K562 (cell line): ENCODE data around the gene PLIN5. TPM values are rescaled to one million over a fixed set of nuclear protein-coding genes. Genes with fewer than 3 reads are reported as not detected.

Source experiments
- CBX3 ChIP-seq, 2 experiments: IDR thresholded peaks; 1 replicate in 1 of 2; 2 replicates in 1 of 2; pipeline ENCODE4 v1.6.1; 2012; ENCODE audit warnings: inconsistent platforms in 2 of 2, low read length in 2 of 2, borderline replicate concordance in 1 of 2, control low read depth in 1 of 2
- CEBPG ChIP-seq, 3 experiments: fragments of 200-800 bp in 1 of 3; sonication (Bioruptor generic) in 1 of 3; sonication (generic) in 1 of 3; formaldehyde crosslinking in 1 of 3; IDR thresholded peaks in 2 of 3; conservative IDR thresholded peaks in 1 of 3; 2 replicates each; pipeline versions ENCODE4 v1.6.1 to v1.8.0; 2016 to 2022; ENCODE audit warnings: missing compliant biosample characterization in 2 of 3, missing genetic modification characterization in 2 of 3, mild to moderate bottlenecking in 1 of 3, missing genetic modification reagents in 1 of 3
- ELF4 ChIP-seq: fragments of 450-650 bp; formaldehyde crosslinking; IDR thresholded peaks from 2 replicates; pipeline ENCODE4 v1.4.0; 2022; ENCODE audit warnings: missing genetic modification characterization
- ESRRA ChIP-seq: fragments of 450-650 bp; IDR thresholded peaks from 2 replicates; pipeline ENCODE4 v1.6.1; 2014; ENCODE audit warnings: low read depth, mild to moderate bottlenecking, moderate library complexity, borderline replicate concordance
- FOXK1 ChIP-seq: sonication (generic); formaldehyde crosslinking; IDR thresholded peaks from 2 replicates; pipeline ENCODE4 v1.8.0; 2022; ENCODE audit warnings: missing genetic modification reagents, mild to moderate bottlenecking, borderline replicate concordance
- GABPB1 ChIP-seq: sonication (generic); formaldehyde crosslinking; IDR thresholded peaks from 2 replicates; pipeline ENCODE4 v1.8.0; 2022; ENCODE audit warnings: mild to moderate bottlenecking, missing genetic modification reagents
- MED1 ChIP-seq: sonication (generic); formaldehyde crosslinking; IDR thresholded peaks from 2 replicates; pipeline ENCODE4 v1.8.1; 2023; ENCODE audit warnings: missing genetic modification reagents, borderline replicate concordance
- NFATC3 ChIP-seq: fragments of 450-650 bp; IDR thresholded peaks from 2 replicates; pipeline ENCODE4 v1.6.1; 2017; ENCODE audit warnings: mild to moderate bottlenecking
- NR3C1 ChIP-seq: sonication (generic); formaldehyde crosslinking; IDR thresholded peaks from 2 replicates; pipeline ENCODE4 v1.8.1; 2022; ENCODE audit warnings: missing genetic modification reagents
- PPARD ChIP-seq: fragments of 250-450 bp; sonication (Bioruptor Pico); IDR thresholded peaks from 2 replicates; pipeline ENCODE4 v1.8.0; 2022; ENCODE audit warnings: inconsistent platforms, mild to moderate bottlenecking, moderate library complexity
- RBM15 ChIP-seq: fragments of 200-400 bp; formaldehyde crosslinking; IDR thresholded peaks from 2 replicates; pipeline ENCODE4 v1.6.1; 2018; ENCODE audit warnings: mild to moderate bottlenecking, low read length, moderate library complexity; ENCODE audit not compliant: insufficient read depth
- SIRT6 ChIP-seq: IDR thresholded peaks from one replicate; pipeline ENCODE4 v1.6.1; 2012; ENCODE audit warnings: low read depth, mild to moderate bottlenecking, control low read depth, inconsistent platforms, low read length, moderate library complexity
- SLC30A9 ChIP-seq: fragments of 250-450 bp; sonication (Bioruptor Pico); IDR thresholded peaks from 2 replicates; pipeline ENCODE4 v1.8.0; 2022; ENCODE audit warnings: mild to moderate bottlenecking, moderate library complexity
- STAT5B ChIP-seq: fragments of 250-450 bp; sonication (Bioruptor Pico); IDR thresholded peaks from 2 replicates; pipeline ENCODE4 v1.8.0; 2021; ENCODE audit warnings: mild to moderate bottlenecking, inconsistent platforms
- USF1 ChIP-seq: sonication (generic); formaldehyde crosslinking; IDR thresholded peaks from 2 replicates; pipeline ENCODE4 v1.9.0; 2022; ENCODE audit warnings: mild to moderate bottlenecking, missing genetic modification reagents
- ZNF57 ChIP-seq: fragments of 450-650 bp; formaldehyde crosslinking; IDR thresholded peaks from 2 replicates; pipeline ENCODE4 v1.4.0; 2020; ENCODE audit warnings: mild to moderate bottlenecking, moderate library complexity
- ZNF707 ChIP-seq: fragments of 250-450 bp; sonication (Bioruptor Pico); conservative IDR thresholded peaks from 2 replicates; pipeline ENCODE4 v1.8.0; 2022; ENCODE audit warnings: inconsistent platforms, mild to moderate bottlenecking, moderate library complexity
- ZNF76 ChIP-seq: fragments of 250-450 bp; sonication (Bioruptor Pico); IDR thresholded peaks from 2 replicates; pipeline ENCODE4 v1.4.0; 2020; ENCODE audit warnings: mild to moderate bottlenecking, moderate library complexity, borderline replicate concordance
- polyA plus RNA-seq, 8 experiments: library from polyadenylated mRNA; depleted of rRNA in 4 of 8; stranded (reverse) in 5 of 8; unstranded in 3 of 8; fragments of >200 nt; fragmentation: Nextera tagmentation in 2 of 8; fragmentation: Illumina TruSeq in 1 of 8; extraction: Ambion mirVana in 2 of 8; extraction: Trizol in 1 of 8; gene quantifications; 2 replicates each; pipeline versions ENCODE4 v1.2.1 to v1.2.3, GENCODE V29; 2011 to 2014; ENCODE audit warnings: inconsistent platforms in 1 of 8, missing spikeins in 1 of 8
- total RNA-seq, 7 experiments: library from RNA; depleted of rRNA in 6 of 7; stranded (reverse); fragments of >200 nt in 6 of 7; fragmentation: Illumina TruSeq in 2 of 7; extraction: Trizol in 2 of 7; gene quantifications; 2 replicates each; pipeline versions ENCODE4 v1.2.1 to v1.2.3, GENCODE V29; 2011 to 2021; ENCODE audit warnings: low replicate concordance in 1 of 7
- TF ChIP-seq, protein P1 (sequence below): sonication (generic); formaldehyde crosslinking; IDR thresholded peaks from 2 replicates; pipeline ENCODE4 v1.8.1; 2022; ENCODE audit warnings: missing genetic modification reagents
- TF ChIP-seq, protein P2 (sequence below): fragments of 250-450 bp; sonication (Bioruptor Pico); IDR thresholded peaks from 2 replicates; pipeline ENCODE4 v1.8.0; 2021; ENCODE audit warnings: mild to moderate bottlenecking, moderate library complexity
- TF ChIP-seq, protein P3 (sequence below): fragments of 250-450 bp; sonication (Bioruptor Pico); IDR thresholded peaks from 2 replicates; pipeline ENCODE4 v1.5.0; 2022; ENCODE audit warnings: mild to moderate bottlenecking

Gene PLIN5
- total and polyA plus RNA-seq, 9 of the 15 experiments (the other 6 are each of a cell fraction or from before 2014, with no cell fraction given) = 0.04 to 1.3 (median 0.50) TPM

GRCh38 chr19:4539693-4540581 lies 4.9 kb upstream of the PLIN5 start, which contains the start of gene LRG1 (continued):
- TF ChIP-seq SIRT6 (no peak), ESRRA (no peak), NFATC3 (no peak), NR3C1 (CRISPR knock-in tag) (no peak), ZNF57 (CRISPR knock-in tag) (no peak), FOXK1 (CRISPR knock-in tag) (no peak), STAT5B (CRISPR knock-in tag) (no peak), CEBPG (CRISPR knock-in tag; IDR thresholded peaks at IDR 0.05) (no peak), CEBPG (tag; conservative IDR thresholded peaks at IDR 0.05 in 1 of 2, IDR thresholded peaks at IDR 0.05 in 1 of 2) (peak; percentile 37 to 68; a peak in 3 of 4 replicates), ELF4 (no peak), PPARD (CRISPR knock-in tag) (no peak), MED1 (CRISPR knock-in tag) (no peak), ZNF76 (CRISPR knock-in tag) (no peak), RBM15 (no peak), SLC30A9 (CRISPR knock-in tag) (no peak), USF1 (no peak), ZNF707 (CRISPR knock-in tag) (no peak), CBX3 (IDR thresholded peaks at IDR 0.05; ENCODE audit: borderline replicate concordance in 1 of 2, low read length in 2 of 2) (no peak; a peak in 1 of 3 replicates), GABPB1 (CRISPR knock-in tag) (no peak; the same call in 1 of the 2 replicates)
- TF ChIP-seq, protein P1, sequence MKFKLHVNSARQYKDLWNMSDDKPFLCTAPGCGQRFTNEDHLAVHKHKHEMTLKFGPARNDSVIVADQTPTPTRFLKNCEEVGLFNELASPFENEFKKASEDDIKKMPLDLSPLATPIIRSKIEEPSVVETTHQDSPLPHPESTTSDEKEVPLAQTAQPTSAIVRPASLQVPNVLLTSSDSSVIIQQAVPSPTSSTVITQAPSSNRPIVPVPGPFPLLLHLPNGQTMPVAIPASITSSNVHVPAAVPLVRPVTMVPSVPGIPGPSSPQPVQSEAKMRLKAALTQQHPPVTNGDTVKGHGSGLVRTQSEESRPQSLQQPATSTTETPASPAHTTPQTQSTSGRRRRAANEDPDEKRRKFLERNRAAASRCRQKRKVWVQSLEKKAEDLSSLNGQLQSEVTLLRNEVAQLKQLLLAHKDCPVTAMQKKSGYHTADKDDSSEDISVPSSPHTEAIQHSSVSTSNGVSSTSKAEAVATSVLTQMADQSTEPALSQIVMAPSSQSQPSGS (CRISPR knock-in tag) = no peak
- TF ChIP-seq, protein P2, sequence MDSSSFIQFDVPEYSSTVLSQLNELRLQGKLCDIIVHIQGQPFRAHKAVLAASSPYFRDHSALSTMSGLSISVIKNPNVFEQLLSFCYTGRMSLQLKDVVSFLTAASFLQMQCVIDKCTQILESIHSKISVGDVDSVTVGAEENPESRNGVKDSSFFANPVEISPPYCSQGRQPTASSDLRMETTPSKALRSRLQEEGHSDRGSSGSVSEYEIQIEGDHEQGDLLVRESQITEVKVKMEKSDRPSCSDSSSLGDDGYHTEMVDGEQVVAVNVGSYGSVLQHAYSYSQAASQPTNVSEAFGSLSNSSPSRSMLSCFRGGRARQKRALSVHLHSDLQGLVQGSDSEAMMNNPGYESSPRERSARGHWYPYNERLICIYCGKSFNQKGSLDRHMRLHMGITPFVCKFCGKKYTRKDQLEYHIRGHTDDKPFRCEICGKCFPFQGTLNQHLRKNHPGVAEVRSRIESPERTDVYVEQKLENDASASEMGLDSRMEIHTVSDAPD = no peak
- TF ChIP-seq, protein P3, sequence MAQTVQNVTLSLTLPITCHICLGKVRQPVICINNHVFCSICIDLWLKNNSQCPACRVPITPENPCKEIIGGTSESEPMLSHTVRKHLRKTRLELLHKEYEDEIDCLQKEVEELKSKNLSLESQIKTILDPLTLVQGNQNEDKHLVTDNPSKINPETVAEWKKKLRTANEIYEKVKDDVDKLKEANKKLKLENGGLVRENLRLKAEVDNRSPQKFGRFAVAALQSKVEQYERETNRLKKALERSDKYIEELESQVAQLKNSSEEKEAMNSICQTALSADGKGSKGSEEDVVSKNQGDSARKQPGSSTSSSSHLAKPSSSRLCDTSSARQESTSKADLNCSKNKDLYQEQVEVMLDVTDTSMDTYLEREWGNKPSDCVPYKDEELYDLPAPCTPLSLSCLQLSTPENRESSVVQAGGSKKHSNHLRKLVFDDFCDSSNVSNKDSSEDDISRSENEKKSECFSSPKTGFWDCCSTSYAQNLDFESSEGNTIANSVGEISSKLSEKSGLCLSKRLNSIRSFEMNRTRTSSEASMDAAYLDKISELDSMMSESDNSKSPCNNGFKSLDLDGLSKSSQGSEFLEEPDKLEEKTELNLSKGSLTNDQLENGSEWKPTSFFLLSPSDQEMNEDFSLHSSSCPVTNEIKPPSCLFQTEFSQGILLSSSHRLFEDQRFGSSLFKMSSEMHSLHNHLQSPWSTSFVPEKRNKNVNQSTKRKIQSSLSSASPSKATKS = no peak
